HG02798 (cell line): ENCODE measurements around the gene USP6.
"Not testable (repeated sequence)": the region's sequence is repeated elsewhere in the genome, so short reads cannot be mapped to it uniquely, and the experiment has no call there.

ENCODE experiments used
- ATAC-seq: cut with Tn5 transposase; IDR thresholded peaks from one replicate; pipeline ENCODE4 v1.9.1; 2021; ENCODE audit warnings: mild to moderate bottlenecking; ENCODE audit not compliant: unreplicated experiment, poor library complexity

USP6 gene

GRCh38 chr17:5134571-5134970 is 18.7 kb downstream of the USP6 start:
- not testable (repeated sequence) for ATAC-seq

GRCh38 chr17:5135131-5135712 is 19.4 kb downstream of the USP6 start:
- not testable (repeated sequence) for ATAC-seq

- ATAC-seq: no peak
Observed at GRCh38 chr17:5135726-5136579, 20.1 kb downstream of the USP6 start.

GRCh38 chr17:5136580-5137412 is 21.0 kb downstream of the USP6 start:
- ATAC-seq: not testable (repeated sequence)

GRCh38 chr17:5137511-5138197 is 21.8 kb downstream of the USP6 start:
- ATAC-seq: not testable (repeated sequence)

GRCh38 chr17:5138198-5138544 is 22.3 kb downstream of the USP6 start:
- not testable (repeated sequence) for ATAC-seq

- ATAC-seq: no peak
Observed at GRCh38 chr17:5138616-5139457, 23.0 kb downstream of the USP6 start.

GRCh38 chr17:5139458-5139732 is 23.6 kb downstream of the USP6 start:
- no peak for ATAC-seq

GRCh38 chr17:5142877-5143276 is 27.0 kb downstream of the USP6 start:
- ATAC-seq: not testable (repeated sequence)

- ATAC-seq: not testable (repeated sequence)
Observed at GRCh38 chr17:5146122-5146521, 30.3 kb downstream of the USP6 start.

- not testable (repeated sequence) for ATAC-seq
Observed at GRCh38 chr17:5160702-5161101, 44.9 kb downstream of the USP6 start.

GRCh38 chr17:5161793-5162192 is 46.0 kb downstream of the USP6 start:
- ATAC-seq: not testable (repeated sequence)

GRCh38 chr17:5164436-5164835 is 48.6 kb downstream of the USP6 start:
- no peak for ATAC-seq

- not testable (repeated sequence) for ATAC-seq
Observed at GRCh38 chr17:5165791-5166564, 50.1 kb downstream of the USP6 start.

- not testable (repeated sequence) for ATAC-seq
Observed at GRCh38 chr17:5175027-5175426, 59.2 kb downstream of the USP6 start.

GRCh38 chr17:5179003-5179402 is 63.2 kb downstream of the USP6 start:
- ATAC-seq: no peak

- no peak for ATAC-seq
Observed at GRCh38 chr17:5181509-5182305, 65.9 kb downstream of the USP6 start.
